Femur (tissue), 1 donor: ENCODE measurements around the gene KIAA1671.
"Not testable (repeated sequence)": the region's sequence is repeated elsewhere in the genome, so short reads cannot be mapped to it uniquely, and the experiment has no call there.

Source experiments
- DNase-seq: peaks from one replicate; pipeline ENCODE4 v3.0.0-alpha.2; 2017

The KIAA1671 gene

GRCh38 chr22:24951942-24952836, at the start of gene KIAA1671:
Gene KIAA1671 (plus strand): TSS chr22:24952716. CDS start chr22:25028000, 75,284 bp downstream.
- DNase-seq: peak; percentile 90

DNA sequence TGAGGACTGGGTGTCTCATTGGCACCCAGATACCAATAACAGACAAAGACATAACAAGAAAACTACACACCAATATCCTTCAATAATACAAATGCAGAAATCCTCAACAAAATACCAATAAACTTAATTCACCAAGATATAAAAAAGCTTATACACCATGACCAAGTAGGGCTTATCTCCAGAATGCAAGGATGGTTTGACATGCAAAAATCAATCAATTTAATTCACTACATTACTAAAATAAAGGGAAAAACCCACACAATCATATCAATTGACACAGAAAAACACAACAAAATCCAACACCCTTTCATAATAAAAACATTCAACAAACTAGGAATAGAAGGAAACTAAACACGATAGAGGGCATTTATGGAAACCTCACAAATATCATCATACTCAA, 46.6 kb upstream of the KIAA1671 start:
- no peak for DNase-seq

DNA sequence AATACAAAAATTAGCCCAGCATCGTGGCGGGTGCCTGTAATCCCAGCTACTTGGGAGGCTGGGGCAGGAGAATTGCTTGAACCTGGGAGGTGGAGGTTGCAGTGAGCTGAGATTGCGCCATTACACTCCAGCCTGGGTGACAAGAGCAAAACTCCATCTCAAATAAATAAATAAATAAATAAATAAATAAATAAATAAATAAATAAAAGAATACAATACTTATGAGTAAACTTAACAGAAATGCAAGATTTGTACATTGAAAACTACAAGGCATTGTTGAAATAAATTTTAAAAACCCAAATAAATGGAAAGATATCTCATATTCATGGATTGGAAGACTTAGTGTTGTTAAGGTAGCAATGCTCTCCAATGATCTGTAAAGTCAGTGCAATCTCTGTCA, 45.4 kb upstream of the KIAA1671 start:
- DNase-seq: not testable (repeated sequence)

DNA sequence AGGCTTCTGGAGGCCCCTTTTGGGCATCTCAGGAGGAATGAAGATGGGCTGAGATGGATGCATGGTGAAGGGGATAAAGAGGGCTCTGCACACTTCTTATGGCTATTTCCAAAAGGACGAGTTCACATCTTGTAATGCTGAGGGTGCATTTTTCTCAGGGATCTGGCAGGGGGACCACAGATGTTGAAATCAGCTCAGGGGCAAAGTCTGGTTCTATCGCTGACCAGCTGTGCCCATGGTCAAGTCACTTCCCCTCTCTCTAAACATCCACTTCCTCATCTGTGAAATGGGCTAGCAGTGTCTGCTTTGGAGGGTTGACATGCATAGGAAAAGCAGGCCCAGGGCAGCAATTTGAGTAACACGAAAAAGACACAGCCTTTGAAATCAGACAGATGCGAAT, 32.5 kb upstream of the KIAA1671 start:
- DNase-seq: no peak

DNA sequence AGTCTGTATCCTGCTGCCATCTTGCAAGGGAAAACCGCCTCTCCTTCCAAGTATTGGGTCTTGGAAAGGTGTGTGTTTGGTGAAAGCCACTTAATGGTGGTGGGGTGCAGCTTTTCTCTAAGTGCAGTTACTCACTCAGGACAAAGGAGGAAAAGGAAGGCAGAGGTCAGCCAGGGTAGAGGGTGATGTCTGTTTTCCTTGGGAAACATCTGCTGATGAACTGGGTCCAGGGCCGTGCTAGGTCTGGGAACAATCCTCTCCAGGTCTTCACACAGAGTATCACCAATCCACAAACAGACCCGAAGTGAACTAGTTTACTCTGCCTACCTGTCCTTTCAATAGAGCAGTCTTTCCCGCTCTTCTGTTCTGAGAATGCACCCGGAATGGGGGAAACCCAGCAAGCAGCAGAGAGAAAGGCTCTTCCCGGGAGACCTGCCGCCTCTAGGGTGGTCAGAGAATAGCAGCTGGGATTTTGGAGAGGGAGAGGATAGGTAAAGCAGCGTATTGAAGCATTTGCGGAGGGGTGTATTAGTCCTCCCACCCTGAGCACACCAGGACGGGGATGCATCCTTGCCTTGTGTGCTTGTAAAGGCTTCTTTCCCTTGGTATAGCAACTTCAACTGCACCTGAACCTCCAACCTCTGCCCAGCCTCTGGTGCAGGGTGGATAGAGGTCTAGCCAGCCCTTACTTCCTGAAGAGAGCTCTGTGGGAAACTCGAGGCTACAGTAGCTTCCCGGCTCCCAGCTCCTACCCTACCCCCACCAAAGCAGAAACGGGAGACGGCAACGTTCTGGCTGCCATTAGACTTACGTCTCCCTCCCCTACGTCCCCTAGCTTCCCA, 26.7 kb upstream of the KIAA1671 start:
- DNase-seq: no peak

GRCh38 chr22:24926428-24926725, 26.1 kb upstream of the KIAA1671 start:
- DNase-seq: no peak

DNA sequence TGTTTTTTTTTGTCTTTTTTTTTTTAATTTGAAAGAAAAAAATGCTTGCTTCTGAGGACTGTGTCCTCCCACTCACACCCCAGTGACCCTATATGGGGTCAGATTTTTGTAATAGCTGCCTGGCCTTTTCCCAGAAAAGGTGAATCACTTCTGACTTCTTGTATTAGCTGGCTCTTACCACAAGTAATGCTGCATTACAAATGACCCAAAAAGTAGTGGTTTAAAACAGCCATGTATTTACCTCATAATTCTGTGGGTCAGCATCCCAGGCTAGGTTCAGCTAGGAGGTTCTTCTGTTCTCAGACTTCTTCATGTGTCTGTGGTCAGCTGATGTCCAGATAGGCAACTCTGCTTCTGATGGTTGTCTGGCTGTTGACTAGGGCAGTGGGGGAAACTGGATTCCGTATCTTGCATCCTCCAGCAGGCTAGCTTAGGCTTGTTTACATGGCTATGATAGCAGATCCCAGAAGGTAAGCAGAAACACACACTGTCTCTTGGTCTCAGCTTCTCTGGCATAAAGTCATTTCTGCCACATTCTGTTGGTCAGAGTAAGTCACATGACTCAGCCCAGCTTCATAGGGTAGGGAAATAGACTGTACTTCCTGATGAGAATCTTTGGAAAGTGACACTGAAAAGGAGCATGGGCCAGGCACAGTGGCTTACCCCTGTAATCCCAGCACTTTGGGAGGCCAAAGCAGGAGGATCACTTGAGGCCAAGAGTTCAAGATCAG, 25.5 kb upstream of the KIAA1671 start:
- no peak for DNase-seq

DNA sequence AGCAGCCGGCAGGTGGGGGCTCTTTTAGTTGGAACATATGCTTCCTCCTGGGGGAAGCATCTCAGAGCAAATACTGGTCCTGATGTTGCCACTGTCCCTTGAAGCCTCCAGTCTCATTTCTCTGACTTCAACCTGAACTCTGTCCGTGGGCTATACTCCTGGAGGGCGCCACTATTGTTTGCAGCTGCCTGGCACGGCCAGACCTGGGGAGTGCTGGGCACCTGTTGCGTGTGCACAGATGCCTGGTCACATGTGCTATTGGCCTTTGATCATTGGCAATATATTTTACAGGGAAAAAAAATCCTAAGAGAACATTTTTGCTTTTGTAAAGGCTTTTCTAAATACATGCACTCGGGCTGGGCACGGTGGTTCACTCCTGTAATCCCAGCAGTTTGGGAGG, 24.2 kb upstream of the KIAA1671 start:
- DNase-seq: no peak

DNA sequence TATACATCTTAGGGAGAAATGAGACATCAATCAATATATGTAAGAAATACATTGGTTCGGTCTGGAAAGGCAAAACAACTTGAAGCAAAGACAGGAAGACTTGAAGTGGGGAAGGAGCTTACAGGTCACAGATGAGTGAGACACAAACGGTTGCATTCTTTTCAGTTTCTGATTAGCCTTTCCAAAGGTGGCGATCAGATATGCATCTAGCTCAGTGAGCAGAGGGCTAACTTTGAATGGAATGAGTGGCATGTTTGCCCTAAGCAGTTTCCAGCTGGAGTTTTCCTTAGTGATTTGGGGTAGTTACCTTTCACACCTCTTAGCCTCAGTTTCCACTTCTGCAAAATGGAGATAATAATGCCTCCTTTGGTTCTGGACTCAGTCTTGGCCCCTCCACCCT, 21.8 kb upstream of the KIAA1671 start:
- no peak for DNase-seq

DNA sequence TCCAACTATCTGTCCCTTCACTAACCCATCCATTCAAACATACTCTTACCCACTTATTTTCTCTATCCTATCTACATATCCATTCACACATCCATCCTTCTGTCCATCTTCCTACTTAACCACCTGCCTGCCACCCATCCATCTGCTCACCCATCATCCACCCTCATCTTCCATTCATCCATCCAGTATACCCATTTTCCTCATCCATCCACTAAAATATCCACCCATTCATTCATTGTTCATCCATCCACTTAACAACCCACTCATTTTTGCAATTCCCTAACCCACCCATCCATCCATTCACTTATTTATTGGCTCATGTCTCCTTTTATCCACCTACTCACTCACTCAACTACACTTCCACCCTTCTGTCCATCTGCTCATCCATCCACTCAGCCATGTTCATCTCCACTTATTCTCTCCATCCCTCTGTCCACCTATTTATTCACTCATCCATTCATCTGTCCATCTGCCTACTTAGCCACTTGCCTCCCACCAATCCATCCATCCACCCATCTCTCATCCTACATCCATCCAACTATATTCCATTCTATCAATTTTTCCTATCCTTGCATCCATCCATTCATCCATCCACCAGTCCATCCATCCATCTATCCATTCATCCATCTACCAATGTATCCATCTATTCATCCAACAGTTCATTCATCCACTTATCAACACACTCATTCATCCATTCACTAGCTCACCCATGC, 16.6 kb upstream of the KIAA1671 start:
- no peak for DNase-seq

DNA sequence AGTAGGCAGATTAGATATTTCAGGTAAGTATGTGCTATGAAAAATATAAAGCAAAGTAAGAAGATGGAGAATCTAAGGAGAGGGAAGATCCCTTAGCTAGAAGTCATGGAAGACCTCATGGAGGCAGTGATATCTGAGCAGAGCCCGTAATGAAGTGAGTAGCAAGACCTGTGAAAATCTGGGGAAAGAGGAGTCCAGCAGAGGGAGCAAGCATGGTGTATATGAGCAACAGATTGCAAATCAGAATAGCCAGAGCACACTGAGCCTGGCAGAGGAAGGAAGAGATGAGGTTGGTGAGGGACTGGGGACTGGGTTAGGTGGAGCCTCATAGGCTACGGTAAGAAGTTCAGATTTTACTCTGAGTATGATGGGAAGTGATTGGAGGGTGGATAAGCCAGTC, 15.4 kb upstream of the KIAA1671 start:
- no peak for DNase-seq

DNA sequence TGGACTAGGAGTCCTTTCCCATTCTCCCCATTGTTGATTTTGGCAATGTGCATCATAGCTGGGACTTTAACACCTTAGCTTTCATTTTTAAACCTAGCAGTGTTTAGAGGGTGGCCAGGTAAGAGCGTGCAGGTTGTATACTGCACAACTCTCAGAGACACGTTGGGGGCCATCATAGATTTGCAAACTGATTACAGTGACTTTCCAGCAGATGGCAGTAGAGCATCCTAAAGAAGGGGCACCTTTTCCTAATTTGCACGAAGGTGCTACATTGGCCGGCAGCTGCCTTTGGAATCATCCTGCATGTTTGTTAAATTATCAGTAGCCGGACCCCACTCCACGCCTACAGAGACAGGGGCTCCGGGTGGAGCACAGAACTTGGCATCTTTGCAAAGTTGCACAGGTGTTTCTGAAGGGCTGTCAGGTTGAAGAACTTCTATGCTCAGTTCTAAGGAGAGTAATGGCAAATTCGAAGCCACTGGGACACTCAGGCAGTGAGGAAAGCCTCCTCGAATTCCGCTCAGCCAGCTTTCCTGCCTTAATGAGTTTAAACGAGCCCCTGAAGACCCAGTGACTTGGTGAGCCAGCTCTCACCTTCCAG, 13.7 kb upstream of the KIAA1671 start:
- DNase-seq: no peak

DNA sequence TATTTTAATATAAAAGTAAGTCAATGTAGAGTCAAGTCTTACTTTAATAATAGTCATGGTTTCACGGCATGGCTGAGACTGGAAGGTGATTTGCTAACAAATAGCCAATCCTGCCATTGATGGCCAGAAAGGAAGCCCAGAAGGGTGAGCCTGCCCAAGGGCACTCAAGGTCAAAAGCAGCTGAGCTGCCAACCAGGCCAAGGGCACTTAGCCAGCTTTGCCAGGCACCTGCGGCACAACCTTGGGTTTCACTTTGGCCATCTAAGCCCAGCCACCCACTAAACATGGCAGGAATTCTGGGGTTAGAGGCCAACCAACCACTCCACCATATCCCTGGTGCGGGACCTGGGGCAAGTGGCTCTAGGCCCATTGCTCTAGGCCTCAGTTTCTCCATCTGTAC, 10.2 kb upstream of the KIAA1671 start:
- no peak for DNase-seq

DNA sequence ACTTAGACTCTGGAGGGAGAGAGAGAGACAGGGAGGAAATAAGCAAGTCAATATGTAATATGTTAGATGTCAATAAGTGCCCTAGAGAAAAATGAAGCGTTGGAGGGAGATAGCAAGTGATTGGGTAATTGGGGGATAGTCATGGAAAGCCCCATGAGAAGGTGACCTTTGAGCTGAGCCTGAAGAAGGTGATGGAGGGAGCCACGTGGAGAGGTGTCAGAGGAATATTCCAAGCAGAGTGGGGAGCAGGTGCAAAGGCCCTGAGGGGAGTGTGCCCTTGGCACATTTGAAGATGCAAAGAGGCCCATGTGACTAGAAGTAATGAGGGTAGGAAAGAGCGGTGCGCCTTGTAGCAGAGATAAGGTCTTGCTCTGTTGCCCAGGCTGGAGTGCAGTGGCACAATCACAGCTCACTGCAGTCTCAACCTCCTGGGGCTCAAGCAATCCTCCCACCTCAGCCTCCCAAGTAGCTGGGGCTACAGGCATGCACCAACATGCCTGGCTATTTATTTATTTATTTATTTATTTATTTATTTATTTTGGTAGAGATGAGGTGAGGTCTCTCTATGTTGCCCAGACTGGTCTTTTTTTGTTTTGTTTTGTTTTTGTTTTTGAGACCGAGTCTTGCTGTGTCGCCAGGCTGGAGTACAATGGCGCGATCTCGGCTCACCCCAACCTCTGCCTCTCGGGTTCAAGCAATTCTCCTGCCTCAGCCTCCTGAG, 8.1 kb upstream of the KIAA1671 start:
- no peak for DNase-seq

GRCh38 chr22:24945430-24945829, 7.1 kb upstream of the KIAA1671 start:
- no peak for DNase-seq

GRCh38 chr22:24947383-24947782, 5.1 kb upstream of the KIAA1671 start:
- no peak for DNase-seq

- no peak for DNase-seq
These were observed 4.6 kb upstream of the KIAA1671 start for GRCh38 chr22:24947881-24948280.

- no peak for DNase-seq
These were observed 3.9 kb upstream of the KIAA1671 start for GRCh38 chr22:24948356-24949202.

- no peak for DNase-seq
These were observed 2.1 kb upstream of the KIAA1671 start for GRCh38 chr22:24950272-24950902.

DNA sequence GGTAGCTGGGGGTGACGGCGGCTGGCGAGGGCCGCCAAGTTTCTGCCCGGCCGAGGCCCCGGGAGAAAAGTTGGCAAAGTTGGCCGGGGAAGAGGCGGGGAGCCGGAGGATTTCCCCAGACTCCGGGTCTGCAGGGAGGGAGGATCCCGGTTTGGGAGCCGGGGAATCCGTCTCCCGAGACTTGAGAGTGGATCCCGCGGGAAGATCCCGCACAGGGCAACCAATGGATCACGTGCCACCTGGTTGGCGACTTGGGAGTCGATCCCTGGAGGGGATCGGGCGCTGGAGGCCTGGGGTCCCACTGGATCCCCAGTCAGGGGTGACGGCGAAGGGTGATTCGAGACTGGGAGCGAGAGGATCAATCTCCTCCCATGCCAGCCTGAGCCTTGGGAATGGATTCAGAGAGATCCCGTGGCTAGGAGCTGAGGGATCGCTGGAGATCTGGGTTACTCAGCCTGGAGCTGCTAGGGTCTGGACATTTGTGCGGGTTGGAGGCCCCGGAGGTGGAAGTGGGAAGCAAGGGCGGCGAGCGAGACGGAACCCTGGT, 394 bp downstream of the KIAA1671 start:
- DNase-seq: no peak
